ENCODE data around the gene NRXN2.
"Not testable (repeated sequence)": the region's sequence is repeated elsewhere in the genome, so short reads cannot be mapped to it uniquely, and the experiment has no call there.

NRXN2 gene

DNA sequence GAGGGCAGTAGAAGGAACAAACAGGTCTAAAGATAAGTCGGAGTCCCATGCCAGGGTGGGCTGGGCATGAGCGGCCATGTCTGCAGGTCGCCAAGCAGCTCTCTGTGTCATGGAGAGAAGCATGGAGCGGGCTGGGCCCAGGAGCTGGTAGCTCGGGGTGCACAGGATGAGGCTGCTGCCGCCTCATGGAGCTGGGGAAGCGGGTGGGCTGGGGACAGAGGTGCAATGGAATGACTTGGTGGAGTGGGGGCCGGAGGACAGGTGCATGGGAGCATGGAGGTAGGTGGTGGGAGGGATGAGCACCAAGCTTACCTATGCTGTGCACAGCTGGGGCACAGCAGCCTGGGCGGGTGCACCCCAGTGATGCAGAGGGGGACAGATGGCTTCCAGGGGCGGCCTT lies 3.6 kb downstream of the NRXN2 start:
- DNase-seq, result no peak

DNA sequence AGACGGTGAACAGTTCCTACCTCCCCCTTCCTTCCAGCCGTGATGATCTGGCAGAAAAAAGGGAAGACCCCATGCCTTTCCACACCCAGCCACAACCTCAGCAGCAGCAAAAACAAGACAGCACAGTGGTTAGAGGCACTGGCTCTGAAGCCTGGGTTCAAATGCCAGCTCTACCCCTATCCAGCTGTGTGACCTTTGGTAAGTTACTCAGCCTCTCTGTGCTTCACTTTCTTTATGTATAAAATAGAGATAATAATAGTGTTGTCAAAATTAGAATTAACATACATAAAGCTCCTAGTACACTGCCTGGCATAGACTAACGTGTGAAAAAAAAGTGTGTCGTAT lies 4.2 kb downstream of the NRXN2 start:
- no peak for DNase-seq

DNA sequence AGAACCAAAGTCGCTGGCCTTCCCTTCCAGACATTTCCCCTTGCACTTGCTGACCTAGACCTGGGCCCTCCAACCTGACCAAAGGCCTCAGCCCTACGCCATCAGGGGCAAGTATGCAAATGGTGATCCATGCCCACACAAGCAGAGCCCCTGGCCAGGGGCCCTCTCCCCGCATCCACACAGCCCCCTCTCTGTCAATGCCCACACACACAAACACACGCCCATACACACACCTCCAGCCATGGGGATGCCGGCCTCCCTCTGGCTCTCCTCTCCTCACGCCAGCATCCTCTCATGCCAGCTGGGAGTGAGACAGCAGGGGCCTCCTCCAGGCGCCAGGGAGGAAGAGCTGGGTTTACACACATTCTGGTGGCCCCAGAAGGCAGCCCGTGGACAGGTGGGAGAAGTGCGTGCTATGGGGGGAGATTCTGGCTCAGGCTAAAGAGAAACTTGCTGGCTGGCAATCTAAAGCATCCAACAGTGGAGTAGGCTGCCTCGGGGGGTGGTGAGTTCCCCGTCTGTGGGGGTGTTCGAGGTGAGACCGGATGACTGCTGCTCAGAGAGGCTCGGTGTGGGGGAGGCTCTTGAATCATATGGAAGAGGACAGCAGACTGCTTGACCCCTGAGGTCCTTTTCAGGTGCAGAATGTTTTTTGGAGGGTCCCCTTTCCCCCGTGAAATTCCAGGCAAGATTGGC lies 4.8 kb downstream of the NRXN2 start:
- DNase-seq, result no peak

DNA sequence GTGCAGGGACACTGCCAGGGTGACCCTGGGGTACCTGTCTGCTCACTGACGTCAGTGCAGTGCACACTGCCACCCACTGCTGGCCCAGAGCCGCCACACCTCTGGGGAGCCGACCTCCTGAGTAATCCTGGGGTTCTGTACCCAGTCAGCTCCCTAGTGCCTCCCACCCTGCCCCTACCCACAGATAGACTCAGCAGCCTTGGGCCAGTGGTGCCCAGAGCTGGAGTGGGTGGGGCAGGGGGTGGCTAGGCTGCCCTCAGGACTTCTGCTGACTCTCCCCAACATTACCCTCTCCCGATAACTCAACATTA lies 5.8 kb downstream of the NRXN2 start:
- no peak for DNase-seq

DNA sequence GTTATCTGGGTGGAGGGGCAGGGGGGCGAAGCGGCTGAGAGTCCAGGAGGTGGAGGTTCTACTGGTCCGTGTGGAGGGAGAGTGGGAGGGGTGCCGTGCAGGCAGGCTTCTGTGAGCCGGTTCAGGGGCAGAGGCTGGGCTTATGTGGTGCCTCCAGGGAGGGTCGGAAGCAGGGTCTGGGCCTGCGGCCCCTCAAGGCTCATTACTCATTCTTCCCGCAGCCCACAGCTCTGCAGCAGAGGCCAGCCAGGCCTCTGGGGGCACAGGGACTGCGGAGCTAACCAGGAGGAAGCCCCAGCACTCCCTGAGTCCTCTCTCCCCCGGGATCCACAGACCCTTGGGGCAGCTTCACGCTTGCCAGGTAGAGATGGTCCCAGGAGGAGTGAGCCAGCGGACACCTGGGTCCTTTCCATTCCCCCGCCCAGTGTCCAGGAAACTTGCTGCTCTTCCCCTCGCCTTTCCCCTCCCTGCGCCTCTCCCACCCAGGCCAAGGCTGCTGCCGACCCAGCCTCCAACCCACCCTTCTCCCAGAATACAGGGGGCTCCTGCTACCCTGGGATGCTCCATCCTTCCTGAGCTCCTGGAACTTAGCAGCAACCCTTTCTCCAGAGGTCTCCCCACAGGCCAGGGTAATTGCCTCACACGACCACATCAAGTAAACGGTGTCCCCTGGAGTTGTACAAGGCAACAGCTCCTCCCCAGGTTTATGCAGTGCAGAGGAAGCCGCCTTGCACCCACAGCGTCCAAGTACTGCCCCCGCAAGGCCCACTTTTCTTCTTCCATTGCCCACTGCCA lies 6.3 kb downstream of the NRXN2 start:
- no peak for DNase-seq

DNA sequence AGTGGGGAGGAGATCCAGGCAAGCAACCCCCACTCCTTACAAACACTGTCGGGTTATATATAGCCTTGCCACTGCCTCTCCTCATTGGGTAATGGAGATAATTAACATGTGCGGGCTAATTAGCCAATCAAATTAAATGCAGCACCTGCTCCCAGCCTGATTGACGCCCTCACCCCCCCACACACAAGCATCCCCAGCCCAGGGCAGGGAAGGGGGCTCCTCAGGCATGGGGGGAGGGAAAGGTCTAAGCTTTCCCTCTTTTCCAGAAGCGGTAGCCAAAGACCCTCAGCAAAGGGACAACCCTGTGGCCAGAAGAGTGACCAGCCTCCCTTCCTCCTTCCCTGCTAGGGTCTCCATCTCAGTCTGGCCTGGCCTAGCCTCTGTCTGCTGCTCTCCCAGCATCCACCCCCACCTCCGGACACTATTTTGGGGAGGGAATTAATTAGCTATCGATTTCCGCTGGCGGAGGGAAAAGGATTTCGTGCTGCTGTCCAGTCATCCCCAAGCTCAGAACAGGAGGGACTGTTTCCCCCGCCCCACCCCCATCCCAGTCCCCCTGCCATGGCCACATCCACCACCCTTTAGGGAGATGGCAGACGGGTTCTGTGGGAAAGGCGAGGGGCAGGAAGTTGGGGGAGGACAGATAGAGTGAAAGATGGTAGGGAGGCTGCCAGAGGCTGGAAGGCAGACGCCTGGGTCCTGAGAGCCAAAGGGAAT lies 7.1 kb downstream of the NRXN2 start:
- no peak for DNase-seq

DNA sequence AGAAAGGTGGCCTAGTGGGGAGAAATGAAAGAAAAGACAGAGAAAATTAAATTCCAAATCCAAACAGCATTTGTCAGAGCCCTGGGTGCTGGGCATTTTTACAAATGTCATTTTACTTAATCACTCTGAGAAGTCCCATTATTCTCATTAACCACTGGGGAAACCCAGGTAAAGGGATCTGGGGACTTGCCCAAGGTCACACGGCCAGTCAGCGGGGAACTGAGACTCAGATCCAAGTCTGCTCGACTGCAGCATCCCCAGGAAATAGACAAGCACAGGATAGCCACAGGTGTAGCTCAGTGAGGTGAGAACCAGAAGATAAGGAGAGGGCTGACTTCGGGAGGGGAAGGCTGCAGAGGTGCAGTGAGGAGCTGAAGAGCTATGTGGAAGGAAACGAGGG lies 7.9 kb downstream of the NRXN2 start:
- no peak for DNase-seq

DNA sequence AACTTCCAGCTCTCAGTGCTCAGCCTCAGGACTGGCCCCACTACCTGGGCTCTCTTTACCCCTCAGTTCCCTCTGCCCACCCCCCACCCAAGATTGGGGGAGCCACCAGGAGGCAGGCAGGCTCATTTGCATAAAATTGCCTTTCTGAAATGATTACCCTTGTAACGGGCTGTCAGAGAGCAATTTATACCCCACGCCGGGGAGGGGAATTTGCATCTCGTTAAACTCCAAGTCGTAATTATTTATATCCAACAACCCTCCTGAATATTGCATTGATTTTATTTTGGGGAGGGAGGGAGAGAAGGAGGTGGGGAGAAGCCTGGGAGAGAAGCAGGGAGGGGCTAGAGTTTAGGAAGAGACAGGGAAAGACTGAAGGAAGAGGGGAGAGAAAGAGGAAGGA lies 8.3 kb downstream of the NRXN2 start:
- no peak for DNase-seq

- DNase-seq, result no peak
Measured at GRCh38 chr11:64713781-64714363, 9.1 kb downstream of the NRXN2 start.

GRCh38 chr11:64713016-64713707 lies 9.8 kb downstream of the NRXN2 start:
- peak; percentile 75 for DNase-seq

GRCh38 chr11:64712430-64713015 lies 10.5 kb downstream of the NRXN2 start:
- no peak for DNase-seq

DNA sequence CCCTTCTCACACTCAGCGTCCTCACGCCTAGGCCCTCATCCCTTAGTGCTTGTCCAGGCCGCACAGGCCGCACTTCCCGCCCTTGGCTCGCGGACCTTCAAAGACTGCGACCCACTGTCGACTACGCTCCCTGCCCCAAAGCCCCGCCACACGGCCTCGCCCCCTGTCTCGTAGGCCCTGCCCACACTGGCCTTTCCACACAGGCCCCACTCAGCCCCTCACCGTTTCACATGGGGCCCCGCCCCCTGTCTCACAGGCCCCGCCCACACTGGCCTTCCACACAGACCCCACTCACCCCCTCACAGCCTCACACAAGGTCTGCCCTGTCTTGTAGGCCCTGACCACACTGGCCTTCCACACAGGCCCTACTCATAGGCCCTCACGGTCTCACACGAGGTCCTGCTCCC lies 11.0 kb downstream of the NRXN2 start:
- DNase-seq, result no peak

- no peak for DNase-seq
Measured at GRCh38 chr11:64711138-64711955, 11.7 kb downstream of the NRXN2 start.

- DNase-seq, result no peak
Measured at GRCh38 chr11:64710418-64711137, 12.4 kb downstream of the NRXN2 start.

DNA sequence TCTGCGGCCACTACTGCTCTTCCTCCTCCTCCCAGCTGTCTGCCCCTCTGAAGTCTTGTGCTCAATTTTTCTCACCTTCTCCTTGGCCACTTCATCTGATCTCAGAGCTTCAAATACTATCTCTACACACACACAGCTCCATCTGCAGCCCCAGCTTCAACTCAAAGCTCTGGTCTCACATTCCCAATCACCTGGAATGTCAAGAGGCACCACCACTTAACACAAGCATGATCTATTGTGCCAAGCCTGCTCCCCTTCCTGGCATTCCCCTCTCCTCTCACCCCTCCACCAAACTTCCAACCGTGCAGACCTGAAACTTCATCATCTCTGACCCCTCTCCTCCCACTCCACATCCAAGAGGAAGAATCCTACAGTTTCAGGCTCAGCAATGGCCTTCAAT lies 17.5 kb downstream of the NRXN2 start:
- DNase-seq, result no peak

GRCh38 chr11:64703048-64703447 lies 19.9 kb downstream of the NRXN2 start:
- DNase-seq, result no peak

DNA sequence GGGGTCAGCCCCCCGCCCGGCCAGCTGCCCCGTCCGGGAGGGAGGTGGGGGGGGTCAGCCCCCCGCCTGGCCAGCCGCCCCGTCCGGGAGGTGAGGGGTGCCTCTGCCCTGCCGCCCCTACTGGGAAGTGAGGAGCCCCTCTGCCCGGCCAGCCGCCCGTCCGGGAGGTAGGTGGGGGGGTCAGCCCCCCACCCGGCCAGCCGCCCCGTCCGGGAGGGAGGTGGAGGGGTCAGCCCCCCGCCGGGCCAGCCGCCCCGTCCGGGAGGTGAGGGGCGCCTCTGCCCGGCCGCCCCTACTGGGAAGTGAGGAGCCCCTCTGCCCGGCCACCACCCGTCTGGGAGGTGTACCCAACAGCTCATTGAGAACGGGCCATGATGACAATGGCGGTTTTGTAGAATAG lies 21.0 kb downstream of the NRXN2 start:
- not testable (repeated sequence) for DNase-seq

GRCh38 chr11:64698427-64698826 lies 24.6 kb downstream of the NRXN2 start:
- DNase-seq, result no peak

- no peak for DNase-seq
Measured at GRCh38 chr11:64697663-64698375, 25.2 kb downstream of the NRXN2 start.

DNA sequence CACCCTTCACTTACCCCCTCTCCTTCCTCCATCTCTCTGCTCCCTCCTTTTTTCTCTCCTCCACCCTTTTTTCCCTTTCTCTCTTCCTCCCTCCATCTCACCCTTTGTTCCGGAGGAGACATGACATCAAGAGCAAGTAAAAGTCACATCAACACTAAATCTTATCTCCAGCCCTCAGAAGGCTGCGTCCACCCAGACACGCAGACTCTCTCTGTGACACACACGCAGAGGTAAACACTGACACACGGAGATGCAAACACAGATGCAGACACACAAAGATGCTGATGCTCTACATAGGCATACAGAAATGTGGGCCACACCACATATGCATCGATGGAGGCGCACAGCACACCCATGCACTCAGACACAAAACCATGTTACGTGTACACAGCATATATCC lies 27.0 kb downstream of the NRXN2 start:
- no peak for DNase-seq

DNA sequence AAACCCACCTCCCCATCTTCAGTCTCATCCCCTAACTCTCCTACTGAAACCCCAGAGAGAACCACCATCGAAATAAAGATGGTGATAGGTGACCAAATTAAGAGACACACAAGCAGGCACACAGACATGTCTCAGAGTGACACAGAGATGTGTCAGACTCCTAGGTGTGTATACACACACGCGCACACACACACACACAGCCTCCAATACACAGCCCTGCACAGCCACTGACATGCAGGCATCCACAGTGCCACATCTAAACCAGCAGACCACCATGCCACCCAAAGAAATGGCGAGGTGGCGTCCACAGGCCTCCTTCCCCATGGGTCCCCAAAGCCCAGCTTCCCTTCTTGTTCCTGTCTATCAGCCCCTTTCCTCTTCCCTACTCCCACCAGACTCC lies 27.4 kb downstream of the NRXN2 start:
- no peak for DNase-seq

Measured in femur (tissue), 1 donor.